ENCODE measurements around the gene UBASH3A. TPM values are rescaled to one million over a fixed set of nuclear protein-coding genes. Genes with fewer than 3 reads are reported as not detected.
A peak's percentile ranks its signal among the peaks of the same experiment; 100 is the strongest.

Gene UBASH3A
- total RNA-seq, 3 donors from 2014 or later: 0.60 to 2.5 (median 1.8) TPM

DNA sequence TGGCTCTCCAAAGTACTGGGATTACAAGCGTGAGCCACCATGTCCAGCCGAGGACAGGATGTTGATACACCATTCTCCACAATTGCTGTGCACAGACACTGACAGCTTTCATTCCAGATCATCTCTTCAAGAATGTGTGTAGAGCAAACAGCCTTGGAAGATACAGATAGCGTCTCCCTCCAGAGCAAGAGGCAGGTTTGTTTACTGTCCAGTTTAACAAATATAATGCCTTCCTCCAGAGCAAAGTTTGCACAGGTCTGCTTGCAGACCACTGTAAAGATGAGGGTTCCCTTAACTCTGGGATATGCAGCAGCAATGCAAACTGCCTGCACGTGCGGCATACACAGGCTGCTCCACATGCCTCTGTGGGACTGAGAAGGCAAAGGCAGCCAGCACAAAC, 12.4 kb upstream of the UBASH3A start:
- H3K4me3 ChIP-seq: no peak overlapping the region
- no peaks in the 10 kb centered on the region for H3K9me3 ChIP-seq
- H3K4me1 ChIP-seq (ENCODE audit: low read depth): peaks cover 12% of the 10 kb centered on the region
- intact Hi-C loops (cut with DNase I, micrococcal nuclease): no loop called here
- TF ChIP-seq, protein P1, sequence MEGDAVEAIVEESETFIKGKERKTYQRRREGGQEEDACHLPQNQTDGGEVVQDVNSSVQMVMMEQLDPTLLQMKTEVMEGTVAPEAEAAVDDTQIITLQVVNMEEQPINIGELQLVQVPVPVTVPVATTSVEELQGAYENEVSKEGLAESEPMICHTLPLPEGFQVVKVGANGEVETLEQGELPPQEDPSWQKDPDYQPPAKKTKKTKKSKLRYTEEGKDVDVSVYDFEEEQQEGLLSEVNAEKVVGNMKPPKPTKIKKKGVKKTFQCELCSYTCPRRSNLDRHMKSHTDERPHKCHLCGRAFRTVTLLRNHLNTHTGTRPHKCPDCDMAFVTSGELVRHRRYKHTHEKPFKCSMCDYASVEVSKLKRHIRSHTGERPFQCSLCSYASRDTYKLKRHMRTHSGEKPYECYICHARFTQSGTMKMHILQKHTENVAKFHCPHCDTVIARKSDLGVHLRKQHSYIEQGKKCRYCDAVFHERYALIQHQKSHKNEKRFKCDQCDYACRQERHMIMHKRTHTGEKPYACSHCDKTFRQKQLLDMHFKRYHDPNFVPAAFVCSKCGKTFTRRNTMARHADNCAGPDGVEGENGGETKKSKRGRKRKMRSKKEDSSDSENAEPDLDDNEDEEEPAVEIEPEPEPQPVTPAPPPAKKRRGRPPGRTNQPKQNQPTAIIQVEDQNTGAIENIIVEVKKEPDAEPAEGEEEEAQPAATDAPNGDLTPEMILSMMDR (IDR thresholded peaks at IDR 0.05): no peak
- ATAC-seq (no peak), DNase-seq (peak in 1 of 3 donors; percentile 1)
- H3K36me3 ChIP-seq (ENCODE audit: low read depth): no peaks in the 10 kb centered on the region

DNA sequence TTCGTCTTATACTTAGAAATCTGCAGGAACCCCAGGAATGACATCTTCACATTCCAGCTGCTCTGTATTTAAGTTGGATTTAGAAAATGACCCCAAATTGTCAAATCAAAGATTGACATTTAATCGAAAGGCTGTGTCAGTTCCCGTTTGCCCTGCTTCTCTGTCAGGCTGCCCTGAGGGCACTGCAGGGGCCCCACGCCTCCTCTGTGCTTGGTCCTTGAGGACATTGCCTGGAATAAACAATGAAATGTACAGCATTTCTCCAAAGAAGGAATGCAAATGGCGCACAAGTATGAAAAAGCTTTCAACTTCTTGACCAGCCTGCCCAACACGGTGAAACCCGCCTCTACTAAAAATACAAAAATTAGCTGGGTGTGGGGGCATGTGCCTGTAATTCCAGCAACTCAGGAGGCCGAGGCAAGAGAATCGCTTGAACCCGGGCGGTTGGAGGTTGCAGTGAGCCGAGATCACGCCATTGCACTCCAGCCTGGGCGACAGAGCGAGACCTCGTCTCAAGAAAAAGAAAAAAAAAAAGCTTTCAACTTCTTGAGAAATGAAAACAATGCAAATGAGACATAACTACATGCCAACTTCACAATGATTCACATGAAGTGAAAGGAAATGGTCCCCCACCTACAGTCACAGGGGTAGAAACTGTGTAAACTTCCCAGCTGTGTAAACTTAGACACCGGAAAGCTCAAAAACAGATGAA, 10.8 kb upstream of the UBASH3A start:
- no peaks in the 10 kb centered on the region for H3K36me3 ChIP-seq (ENCODE audit: low read depth)
- peak in 1 of 3 donors; percentile 19 for DNase-seq
- no peak for ATAC-seq
- H3K4me1 ChIP-seq (ENCODE audit: low read depth): peaks cover 12% of the 10 kb centered on the region
- intact Hi-C loops (cut with DNase I, micrococcal nuclease): no loop called here
- no peak overlapping the region for H3K4me3 ChIP-seq
- H3K9me3 ChIP-seq: no peaks in the 10 kb centered on the region
- TF ChIP-seq, protein P1 (IDR thresholded peaks at IDR 0.05): no peak

DNA sequence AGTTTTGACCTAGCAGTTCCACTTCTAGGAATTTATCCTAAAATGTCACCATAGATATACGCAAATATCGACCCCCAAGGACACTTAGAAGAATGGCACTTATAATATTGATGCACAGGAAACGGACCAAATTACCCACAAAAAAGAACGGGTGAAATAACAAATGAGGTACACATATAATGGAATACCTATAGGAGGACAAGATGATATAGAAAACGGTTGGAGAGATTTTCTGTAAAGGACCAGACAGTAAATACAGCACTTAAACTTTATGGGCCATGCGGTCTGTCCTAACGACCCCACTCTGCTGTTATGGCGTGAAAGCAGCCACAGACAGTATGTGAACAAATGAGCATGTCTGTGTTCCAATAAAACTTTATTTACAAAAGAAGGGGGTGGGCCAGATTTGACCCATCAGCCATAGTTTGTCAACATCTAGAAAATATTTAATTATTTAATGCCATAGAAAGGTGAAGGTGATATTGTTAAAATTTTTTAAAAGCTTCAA, 10.2 kb upstream of the UBASH3A start:
- TF ChIP-seq, protein P1 (IDR thresholded peaks at IDR 0.05): no peak
- Histone ChIP-seq H3K4me3 (no peak overlapping the region), H3K9me3 (no peaks in the 10 kb centered on the region), H3K36me3 (ENCODE audit: low read depth) (no peaks in the 10 kb centered on the region), H3K4me1 (ENCODE audit: low read depth) (peaks cover 12% of the 10 kb centered on the region)
- ATAC-seq: no peak
- no peak for DNase-seq
- intact Hi-C loops (cut with DNase I, micrococcal nuclease): no loop called here

DNA sequence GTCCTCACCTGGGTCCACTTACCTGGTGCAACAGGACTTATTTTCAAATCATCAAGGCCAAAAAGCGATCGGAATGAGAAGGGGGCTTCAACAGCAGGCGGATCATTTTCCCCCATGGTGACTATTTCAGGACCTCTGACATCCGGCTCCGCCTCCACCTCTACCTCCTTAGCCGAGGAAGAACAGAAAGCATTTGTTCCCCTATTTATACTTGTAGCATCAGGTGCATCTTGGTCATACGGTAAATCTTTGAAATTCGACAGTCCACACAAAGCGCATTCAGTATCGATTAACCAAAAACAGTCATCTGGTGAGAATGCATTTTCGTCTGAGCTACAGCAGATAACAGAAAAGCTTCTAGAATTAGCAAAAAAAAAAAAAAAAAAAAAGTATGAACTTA, 8.4 kb upstream of the UBASH3A start:
- H3K4me3 ChIP-seq: no peak overlapping the region
- H3K9me3 ChIP-seq: no peaks in the 10 kb centered on the region
- intact Hi-C loops (cut with DNase I, micrococcal nuclease): no loop called here
- ATAC-seq: no peak
- H3K36me3 ChIP-seq (ENCODE audit: low read depth): no peaks in the 10 kb centered on the region
- peak in 1 of 3 donors; percentile 12 for DNase-seq
- TF ChIP-seq, protein P1 (IDR thresholded peaks at IDR 0.05): no peak
- no peaks in the 10 kb centered on the region for H3K4me1 ChIP-seq (ENCODE audit: low read depth)

DNA sequence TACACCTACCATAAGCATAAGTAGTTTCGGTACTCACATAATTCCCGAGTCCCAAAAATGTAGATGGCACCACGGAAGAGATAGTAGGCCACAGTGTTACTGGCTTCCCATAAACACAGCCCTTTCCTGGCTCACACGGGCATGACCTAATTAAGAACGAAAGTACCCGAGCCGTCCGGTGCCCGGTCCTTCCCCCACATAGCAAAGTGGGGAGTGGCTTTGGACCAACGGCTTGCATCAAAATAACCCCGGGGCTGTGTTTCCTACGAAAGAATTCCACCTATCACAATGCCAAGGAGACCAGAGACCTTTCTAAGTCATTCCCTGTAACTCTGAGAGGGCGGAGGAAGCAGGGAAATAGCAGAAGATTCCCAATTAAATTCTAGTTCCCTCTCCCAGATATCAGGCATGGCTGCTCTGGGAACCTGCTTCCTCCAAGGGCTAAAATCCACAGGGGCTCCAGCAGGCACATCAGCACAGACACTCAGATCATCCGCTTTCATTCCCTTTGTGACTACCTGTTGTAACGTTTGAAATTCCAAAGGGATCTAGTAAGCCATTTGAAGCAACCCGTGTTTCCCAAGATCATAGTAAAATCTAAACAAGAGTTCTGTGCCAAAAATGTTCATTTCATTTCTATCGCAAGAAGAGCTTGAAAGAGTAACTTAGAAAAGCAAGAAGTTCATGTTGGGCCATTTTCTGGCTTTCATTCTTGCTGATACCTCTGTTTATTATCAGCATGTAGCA, 7.6 kb upstream of the UBASH3A start, which contains the start of gene TMPRSS3:
TMPRSS3 (minus strand) TSS at position 148 of the 747 bp plus-strand sequence. CDS start 635 bp downstream, outside the sequence.
- intact Hi-C loops (cut with DNase I, micrococcal nuclease): no loop called here
- ATAC-seq: peak; percentile 65
- H3K36me3 ChIP-seq (ENCODE audit: low read depth): no peaks in the 10 kb centered on the region
- DNase-seq: peak in 1 of 3 donors; percentile 39
- TF ChIP-seq, protein P1 (IDR thresholded peaks at IDR 0.05): no peak
- no peaks in the 10 kb centered on the region for H3K9me3 ChIP-seq
- no peaks in the 10 kb centered on the region for H3K4me1 ChIP-seq (ENCODE audit: low read depth)
- H3K4me3 ChIP-seq: no peak within 1 kb of the TSS
